ENCODE data around the gene TRIM59.

DNA sequence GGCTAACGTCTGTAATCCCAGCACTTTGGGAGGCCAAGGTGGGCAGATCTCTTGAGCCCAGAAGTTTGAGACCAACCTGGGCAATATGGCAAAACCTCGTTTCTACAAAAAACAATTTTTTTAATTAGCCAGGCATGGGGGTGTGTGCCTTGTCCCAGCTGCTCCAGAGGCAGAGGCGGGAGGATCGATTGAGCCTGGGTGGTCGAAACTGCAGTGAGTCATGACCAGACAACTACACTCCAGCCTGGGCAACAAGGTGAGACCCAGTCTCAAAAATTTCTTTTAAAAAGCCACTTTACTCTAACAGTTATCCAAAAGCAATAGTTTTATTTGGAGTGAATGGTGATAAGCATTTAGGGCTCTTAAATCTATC is 12.5 kb downstream of the TRIM59 start:
- no peak for TF ChIP-seq POLR2A (IDR thresholded peaks at IDR 0.05; ENCODE audit: low read depth, low read length)
- TF ChIP-seq RAD21 (IDR thresholded peaks at IDR 0.05; ENCODE audit: low read length): no peak
- TF ChIP-seq RCOR1 (IDR thresholded peaks at IDR 0.05; ENCODE audit: insufficient replicate concordance, low read length): no peak
- TF ChIP-seq SMC3 (IDR thresholded peaks at IDR 0.05; ENCODE audit: low read depth, low read length): no peak
- TF ChIP-seq, protein P1, sequence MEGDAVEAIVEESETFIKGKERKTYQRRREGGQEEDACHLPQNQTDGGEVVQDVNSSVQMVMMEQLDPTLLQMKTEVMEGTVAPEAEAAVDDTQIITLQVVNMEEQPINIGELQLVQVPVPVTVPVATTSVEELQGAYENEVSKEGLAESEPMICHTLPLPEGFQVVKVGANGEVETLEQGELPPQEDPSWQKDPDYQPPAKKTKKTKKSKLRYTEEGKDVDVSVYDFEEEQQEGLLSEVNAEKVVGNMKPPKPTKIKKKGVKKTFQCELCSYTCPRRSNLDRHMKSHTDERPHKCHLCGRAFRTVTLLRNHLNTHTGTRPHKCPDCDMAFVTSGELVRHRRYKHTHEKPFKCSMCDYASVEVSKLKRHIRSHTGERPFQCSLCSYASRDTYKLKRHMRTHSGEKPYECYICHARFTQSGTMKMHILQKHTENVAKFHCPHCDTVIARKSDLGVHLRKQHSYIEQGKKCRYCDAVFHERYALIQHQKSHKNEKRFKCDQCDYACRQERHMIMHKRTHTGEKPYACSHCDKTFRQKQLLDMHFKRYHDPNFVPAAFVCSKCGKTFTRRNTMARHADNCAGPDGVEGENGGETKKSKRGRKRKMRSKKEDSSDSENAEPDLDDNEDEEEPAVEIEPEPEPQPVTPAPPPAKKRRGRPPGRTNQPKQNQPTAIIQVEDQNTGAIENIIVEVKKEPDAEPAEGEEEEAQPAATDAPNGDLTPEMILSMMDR (conservative IDR thresholded peaks at IDR 0.05; ENCODE audit: low read depth, low read length): no peak
- no peak for TF ChIP-seq RFX5 (IDR thresholded peaks at IDR 0.05; ENCODE audit: low read depth, low read length)
- no peak for TF ChIP-seq MXI1 (IDR thresholded peaks at IDR 0.05; ENCODE audit: borderline replicate concordance, low read depth, low read length)
- no peak for TF ChIP-seq CEBPB (IDR thresholded peaks at IDR 0.05; ENCODE audit: low read depth, low read length)
- no peak for TF ChIP-seq MAZ (IDR thresholded peaks at IDR 0.05; ENCODE audit: borderline replicate concordance, low read depth, low read length)
- no peak for TF ChIP-seq MAFK (IDR thresholded peaks at IDR 0.05; ENCODE audit: low read depth, low read length)
